Gastroesophageal sphincter (tissue), 3 donors: ENCODE measurements around the gene CBARP.

Source experiments
- POLR2A ChIP-seq, 2 donors: fragments of 450-650 bp; IDR thresholded peaks; one replicate each; pipeline ENCODE4 v1.6.1; 2017; ENCODE audit warnings: antibody characterized with exemption in 2 of 2, mild to moderate bottlenecking in 2 of 2, moderate library complexity in 1 of 2
- TF ChIP-seq, protein P1 (sequence below), 4 experiments: fragments of 200-600 bp in 2 of 4; fragments of 450-650 bp in 2 of 4; sonication (generic) in 1 of 4; IDR thresholded peaks; one replicate each; pipeline ENCODE4 v1.5.1; 2017 to 2019; ENCODE audit warnings: antibody characterized with exemption in 4 of 4, mild to moderate bottlenecking in 2 of 4, moderate library complexity in 2 of 4

DNA sequence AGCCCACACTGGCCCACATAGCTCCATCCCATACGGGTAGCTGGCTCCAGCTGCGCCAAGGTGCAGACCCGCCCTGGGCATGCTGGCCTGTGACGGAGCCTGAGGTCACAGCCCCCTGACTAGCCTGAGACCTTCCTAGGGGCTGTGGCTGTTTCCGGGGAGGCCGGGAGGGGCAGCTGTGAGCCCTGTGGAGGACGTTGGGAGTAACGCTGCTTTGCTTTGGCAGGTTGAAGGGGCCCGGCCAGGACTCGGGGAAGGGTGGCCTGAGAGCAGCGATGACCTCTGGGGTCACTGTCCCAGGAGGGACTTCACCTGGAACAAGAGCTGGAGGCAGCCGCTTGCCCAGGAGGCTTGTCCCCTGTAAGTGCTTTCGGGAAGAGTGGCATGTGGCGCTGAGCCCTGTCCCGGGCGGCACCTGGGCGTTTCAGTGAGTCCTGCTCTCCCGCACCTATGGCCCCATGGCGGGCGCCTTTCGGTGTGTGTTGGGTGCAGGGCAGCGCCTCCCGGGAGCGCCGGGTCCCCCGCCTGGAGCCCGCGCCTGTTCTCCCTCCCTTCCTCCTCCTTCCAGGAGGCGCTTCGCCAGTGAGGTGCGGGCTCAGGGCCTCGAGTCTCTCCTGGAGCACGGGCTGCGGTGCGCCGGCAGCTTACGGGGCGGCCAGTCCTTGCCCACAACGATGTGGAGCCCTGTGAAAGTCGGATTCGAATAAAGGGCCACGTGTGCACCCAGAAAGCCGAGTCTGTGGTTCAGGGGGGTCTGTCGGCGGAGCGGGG is 36.5 kb upstream of the CBARP start:
- TF ChIP-seq, protein P1, sequence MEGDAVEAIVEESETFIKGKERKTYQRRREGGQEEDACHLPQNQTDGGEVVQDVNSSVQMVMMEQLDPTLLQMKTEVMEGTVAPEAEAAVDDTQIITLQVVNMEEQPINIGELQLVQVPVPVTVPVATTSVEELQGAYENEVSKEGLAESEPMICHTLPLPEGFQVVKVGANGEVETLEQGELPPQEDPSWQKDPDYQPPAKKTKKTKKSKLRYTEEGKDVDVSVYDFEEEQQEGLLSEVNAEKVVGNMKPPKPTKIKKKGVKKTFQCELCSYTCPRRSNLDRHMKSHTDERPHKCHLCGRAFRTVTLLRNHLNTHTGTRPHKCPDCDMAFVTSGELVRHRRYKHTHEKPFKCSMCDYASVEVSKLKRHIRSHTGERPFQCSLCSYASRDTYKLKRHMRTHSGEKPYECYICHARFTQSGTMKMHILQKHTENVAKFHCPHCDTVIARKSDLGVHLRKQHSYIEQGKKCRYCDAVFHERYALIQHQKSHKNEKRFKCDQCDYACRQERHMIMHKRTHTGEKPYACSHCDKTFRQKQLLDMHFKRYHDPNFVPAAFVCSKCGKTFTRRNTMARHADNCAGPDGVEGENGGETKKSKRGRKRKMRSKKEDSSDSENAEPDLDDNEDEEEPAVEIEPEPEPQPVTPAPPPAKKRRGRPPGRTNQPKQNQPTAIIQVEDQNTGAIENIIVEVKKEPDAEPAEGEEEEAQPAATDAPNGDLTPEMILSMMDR (IDR thresholded peaks at IDR 0.05), result no peak
- no peak for TF ChIP-seq POLR2A (IDR thresholded peaks at IDR 0.05)
